GM18867 (cell line): Measurements from ENCODE around the gene TRDMT1.

Experiments used
- ATAC-seq: cut with Tn5 transposase; IDR thresholded peaks from one replicate; pipeline ENCODE4 v1.9.1; 2021; ENCODE audit warnings: mild to moderate bottlenecking, moderate library complexity; ENCODE audit not compliant: unreplicated experiment

TRDMT1 gene

DNA sequence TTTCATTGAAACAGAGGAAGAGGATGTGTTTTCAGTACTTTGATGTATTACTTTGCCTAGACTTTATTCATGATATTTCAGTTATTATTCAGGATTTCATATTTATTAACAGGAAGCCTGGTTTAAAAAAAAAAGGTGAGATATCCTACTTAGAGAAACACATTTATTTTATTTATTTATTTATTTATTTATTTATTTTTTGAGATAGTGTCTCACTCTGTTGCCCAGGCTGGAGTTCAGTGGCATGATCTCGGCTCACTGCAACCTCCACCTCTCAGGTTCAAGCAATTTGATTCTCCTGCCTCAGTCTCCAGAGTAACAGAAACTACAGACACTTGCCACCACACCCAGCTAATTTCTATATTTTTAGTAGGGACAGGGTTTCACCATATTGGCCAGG is 24.5 kb downstream of the TRDMT1 start:
- no peak for ATAC-seq

DNA sequence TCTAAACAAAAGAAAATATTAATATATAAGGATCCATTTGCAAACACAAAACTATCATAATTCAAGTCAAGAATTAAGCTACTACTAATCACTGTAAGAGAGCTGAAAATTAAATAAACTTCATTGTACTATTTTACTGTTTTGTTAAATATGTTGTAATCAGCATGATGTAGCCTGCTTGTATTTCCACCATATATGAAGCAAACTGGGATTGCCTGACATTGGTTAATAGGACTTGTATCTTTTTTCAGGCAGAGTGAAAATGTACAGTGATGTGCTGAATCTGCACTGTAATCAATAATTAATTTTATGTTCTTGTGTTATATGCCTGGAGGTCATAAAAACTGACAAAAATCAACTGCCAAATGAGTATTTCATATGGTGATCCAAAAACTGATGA is 25.4 kb downstream of the TRDMT1 start:
- ATAC-seq, result no peak

DNA sequence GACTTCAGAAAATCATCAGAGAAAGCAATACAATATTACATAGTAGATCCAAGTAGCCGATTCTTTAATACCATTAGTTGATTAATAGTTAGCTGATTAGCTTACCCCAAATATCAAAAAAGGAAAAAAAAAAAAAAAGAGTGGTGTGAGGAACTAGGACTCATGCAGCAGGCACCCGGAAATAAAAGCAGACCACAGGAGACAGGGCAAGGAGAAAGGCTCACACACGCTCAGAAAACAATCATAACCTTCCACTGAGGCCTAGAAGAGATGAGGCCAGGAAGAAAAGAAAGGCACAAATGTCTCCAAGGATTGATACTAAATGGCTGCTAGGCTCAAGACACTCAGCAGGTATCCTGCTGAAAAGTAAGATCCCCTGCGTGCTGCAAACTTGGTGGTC is 25.9 kb downstream of the TRDMT1 start:
- ATAC-seq, result no peak

DNA sequence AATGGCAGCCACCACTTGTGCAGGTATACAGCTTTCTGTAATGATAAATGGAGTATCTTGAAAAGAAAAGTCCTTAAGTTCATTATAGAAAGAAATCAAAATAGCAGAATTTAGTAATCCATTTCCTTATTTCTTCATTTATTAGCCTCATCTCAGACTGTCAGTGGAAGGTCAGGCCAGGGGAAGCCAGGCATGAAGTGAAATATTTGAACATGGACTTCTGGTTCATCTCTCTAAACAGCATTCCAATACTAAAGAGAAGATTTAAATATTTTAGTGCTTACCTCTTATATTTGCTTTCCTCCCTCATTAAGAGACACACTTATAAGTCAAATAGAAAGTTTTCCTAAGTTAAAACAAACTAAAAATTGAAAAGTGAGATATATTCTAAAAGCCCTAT is 26.8 kb downstream of the TRDMT1 start:
- no peak for ATAC-seq

DNA sequence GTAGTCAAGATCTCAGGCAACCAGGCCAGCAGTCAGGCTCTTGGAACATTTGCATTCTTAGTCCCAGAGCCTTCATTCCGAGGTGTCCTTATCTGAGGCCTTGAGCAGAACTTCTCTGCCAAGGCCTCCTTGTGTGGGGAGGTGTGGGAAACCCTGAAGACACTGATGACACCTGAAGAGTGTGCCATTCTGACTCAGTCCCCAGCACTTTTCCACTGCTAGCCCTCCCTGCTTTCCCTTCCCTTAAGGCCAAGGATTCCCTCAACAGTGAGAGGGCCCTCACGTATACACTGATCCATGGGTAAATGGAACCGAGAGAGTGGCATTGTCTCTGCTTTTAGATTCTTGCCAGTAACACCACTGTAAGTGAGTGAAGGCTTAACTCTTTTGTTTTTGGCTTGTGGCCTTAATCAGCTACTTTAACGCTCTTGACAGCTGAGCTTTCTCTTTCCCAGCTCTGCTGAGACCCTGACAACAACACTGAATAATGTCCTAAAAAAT is 30.3 kb downstream of the TRDMT1 start:
- ATAC-seq, result no peak

DNA sequence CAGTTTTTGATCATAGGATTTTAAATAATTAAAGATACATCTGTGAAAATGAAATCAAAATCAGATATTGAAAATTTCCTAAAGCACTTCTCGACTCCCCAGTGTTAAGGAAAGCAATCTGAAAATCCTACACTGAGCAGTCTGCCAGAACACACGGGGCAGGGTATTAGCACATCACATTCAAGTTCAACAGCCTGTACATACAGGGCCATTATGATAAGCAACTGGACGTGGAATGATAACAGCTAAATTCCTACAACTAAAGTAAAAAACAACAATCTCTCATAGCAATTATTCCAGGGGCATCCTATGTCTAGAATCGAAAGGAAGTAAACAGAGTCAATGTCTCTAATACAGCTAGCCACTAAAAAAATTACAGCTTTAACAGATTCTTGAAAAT is 31.7 kb downstream of the TRDMT1 start:
- no peak for ATAC-seq

DNA sequence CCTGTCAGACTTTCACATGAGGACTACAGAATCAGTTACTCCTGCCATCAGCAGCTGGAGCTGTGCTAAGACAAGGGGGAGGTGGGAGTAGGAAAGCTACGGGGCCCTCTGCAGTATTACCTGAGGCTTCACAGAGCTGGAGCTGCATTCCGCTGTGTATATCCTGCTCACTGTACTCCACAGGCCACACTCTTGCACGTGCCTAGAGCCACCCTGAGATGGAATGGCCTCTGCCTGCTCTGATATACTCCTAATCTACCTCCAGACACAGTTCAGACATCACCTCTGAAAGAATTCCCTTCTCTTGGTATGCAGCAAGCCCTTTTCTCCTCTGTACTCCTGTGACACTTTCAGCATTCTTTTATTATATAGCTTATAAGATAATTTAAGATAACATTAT is 34.8 kb downstream of the TRDMT1 start:
- ATAC-seq, result no peak

DNA sequence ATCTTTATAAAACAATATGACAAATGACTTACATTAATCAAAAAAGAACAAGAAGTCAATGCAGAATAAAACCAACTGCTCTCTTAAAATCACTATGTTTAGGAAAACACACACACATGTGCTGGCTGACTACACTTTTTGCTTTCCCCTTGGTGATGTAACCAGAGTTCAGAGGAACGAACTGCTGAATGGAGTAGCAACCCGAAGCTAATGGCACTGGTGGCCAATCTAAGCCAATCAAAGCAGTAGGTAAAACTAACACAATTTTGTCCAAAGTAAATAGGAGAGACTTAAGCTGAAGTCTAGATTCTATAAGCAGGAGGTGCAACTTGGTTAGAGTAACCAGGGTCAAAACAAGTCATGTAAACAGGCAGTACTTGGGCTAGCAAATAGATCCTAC is 38.6 kb downstream of the TRDMT1 start:
- no peak for ATAC-seq

DNA sequence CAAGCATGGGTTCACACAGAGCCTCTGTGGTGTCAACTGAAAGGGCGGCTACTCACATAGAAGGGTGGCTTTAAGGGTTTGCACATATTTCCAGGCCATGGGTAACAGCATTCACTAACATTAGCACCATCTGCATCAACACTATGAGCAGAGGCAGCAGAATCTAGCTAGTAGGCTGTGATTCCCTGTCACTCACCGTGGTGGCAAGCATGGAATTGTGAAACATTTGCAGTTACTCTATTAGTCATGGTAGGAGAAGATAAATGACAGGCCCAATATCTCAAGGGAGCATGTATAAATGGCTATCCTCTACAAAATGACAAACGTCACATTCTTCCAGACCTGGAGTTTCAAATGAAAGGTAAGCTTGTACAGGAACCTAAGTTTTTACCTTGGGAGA is 39.7 kb downstream of the TRDMT1 start:
- no peak for ATAC-seq

DNA sequence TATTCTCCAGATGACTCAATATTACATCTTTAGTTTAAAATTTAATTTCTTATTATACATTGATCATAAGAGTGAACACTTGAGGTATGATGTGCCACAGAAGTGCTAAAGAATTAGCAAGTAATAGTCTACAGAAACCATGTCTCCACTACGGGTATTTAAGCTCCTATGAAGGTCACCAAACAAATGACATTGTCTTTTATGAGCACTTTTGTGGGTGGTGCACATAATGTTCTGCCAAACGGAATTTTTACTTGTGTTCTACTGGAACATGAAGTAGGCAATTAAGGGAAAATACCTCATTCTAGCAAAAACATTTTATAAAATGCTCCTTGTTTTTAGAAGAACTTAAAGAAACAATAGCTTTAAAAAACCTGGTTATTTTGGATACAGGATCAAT is 44.4 kb downstream of the TRDMT1 start:
- ATAC-seq, result no peak

DNA sequence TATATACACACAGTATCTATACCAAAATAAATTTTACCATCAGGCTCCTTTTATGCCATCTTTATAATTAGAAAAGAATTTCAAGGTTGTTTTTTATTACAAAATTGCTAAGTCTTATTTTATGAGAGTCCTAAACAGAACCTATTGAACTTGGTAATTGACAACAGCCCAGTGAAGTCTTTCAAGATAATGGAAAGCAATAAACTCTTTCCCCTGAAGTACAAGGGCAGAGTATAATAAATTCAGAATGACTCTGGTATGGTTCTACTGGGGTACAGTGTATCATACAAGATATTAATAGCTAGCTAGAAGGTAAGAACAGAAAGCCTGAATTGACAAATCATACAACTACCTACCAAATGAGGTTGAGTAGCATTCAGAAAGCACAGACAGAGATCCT is 45.6 kb downstream of the TRDMT1 start:
- no peak for ATAC-seq

DNA sequence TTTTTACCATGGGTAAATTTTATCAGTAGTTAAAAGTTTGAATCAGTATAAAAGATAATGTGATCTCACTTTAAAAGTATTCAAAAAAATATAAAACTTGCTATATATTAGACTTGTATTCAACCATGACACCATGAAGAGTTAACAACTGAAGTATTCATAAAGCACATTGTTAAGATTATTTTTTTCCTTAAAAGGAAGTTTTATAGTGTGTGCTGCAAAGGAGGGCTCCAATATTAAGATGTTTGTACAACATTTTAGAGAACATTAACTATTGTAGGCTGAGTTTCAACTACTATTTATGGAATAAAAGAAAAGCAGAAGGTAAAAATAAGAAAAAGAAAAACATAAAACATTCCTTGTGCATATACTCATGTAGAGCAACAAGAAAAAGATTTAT is 47.4 kb downstream of the TRDMT1 start:
- no peak for ATAC-seq

DNA sequence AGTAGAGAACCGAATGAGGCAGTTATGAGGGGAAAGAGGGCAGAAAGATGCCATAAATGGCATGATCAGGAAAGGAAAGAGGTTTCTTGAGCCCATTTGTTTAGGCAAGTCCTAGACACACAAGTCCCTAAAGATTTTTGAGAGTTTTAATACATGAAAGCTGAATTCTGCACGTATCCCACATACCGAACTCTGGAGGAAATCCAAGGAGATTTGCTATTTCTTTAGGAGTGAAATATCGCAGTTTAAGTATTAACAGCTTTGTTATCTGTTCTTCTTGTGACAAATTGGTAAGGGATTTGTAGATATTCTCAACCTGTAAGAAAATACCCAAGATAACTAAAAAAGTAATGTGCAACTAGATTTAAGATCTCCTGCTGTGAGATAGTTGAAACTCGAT is 48.2 kb downstream of the TRDMT1 start:
- no peak for ATAC-seq

DNA sequence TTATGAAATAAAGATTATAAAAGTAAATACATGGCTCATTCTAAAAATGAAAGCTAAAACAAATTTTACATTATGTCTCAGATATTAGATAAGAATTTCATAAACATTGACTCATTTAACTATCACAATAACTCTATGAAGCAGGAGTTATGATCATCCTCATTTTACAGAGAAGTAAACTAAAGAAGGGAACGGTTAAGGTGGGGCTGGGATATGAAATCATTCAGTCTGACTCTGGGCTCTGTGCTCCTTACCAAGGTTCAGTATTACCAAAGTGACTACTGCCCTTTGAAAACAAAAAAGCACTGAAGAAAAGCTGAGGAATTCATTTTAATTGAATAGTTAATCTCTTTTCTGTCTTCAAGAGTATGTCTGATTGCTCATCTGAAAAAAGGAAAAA is 49.8 kb downstream of the TRDMT1 start:
- ATAC-seq, result no peak

DNA sequence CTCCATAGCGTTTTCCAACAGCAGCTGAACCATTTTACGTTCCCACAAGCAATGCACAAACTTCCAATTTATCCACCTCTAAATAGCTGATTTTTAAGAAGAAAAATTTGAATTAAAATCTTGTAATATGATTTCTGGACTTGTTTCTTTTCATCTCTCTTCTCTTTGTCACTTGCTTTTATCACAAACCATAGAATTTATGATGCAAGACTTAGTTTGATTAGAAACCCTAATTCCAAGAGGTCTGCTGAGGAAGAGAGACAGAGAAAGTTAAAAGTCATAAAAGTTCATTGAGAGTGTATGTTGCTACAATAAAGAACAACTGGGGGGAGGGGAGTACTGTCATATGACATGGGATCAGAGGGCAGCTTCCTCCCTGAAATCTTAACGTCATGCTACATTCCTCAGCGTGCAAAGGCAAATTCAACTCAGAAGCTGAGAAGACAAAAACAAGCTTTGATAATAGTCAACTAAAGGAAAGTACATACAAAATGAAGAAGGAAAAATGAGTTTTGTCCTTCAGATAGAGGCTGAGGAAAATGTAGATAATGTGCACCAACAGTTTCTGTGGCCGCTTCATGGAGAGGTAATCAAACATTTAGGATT is 53.5 kb downstream of the TRDMT1 start:
- no peak for ATAC-seq

DNA sequence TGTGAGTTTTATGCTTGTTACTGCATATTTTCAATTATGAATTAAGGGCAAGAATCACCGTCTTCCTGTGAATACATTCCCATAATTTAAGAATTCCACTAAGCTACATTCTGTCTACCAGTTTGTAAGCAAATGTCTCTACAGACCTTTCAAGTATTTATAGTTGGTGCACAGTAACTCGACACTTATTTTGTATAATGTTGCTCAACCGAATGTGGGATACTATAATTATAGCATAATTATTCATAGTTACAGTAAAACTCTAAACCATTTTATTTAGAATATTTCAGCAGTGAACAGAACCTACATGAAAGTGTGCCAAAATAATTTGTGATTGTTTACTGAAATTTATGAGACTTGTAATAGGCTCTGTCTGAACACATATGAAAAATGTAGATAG is 54.6 kb downstream of the TRDMT1 start:
- no peak for ATAC-seq

DNA sequence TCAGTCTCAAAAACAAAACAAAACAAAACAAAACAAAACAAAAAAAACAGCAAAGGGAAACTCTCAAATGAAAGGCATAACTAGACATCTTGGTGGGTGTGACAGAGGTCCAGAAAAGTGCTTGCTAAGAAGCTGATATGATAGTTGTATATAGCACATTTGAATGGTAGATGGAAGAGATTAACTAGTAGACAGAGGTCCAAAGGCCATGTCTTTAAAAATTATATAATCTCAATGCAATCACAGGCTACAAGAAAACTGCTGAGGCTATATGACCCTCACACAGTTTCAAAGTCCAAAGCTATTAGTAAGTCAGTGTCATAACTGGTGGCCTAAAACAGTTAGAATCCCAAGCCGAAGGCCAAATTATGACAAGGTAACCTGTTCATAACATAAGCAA is 56.2 kb downstream of the TRDMT1 start:
- ATAC-seq, result no peak

DNA sequence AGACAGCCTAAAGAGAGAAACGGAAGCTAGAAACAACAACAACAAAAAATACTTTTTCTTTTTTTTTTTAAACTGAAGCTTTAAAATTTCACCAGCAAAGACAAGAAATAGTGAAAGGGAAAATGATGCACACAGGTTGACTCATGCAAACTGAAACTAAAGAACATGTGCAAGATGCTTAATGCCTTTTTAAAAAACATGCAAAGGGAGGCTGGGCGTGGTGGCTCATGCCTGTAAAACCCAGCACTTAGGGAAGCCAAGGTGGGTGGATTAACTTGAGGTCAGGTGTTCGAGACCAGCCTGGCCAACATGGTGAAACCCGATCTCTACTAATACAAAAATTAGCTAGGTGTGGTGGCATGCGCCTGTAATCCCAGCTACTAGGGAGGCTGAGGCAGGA is 56.7 kb downstream of the TRDMT1 start:
- peak; percentile 87 for ATAC-seq

DNA sequence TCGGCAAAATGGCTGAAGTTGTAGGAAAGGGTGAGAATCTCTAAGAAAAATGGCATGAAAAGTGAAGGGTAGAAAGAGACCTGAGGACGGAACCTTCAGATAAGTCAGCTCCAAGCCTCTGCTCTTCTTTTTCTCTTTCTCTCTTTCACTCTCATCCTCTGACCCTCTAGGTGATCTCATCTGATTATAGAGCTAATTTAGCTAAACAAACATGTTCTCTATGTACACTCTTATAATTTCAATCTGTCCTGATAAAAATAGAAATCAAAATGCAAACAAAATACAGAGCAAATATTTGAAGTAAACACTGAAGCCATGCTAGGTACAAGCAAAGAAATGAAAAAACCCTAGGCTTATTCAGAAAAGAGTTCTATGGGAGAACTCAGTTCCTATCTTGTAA is 57.4 kb downstream of the TRDMT1 start:
- no peak for ATAC-seq

DNA sequence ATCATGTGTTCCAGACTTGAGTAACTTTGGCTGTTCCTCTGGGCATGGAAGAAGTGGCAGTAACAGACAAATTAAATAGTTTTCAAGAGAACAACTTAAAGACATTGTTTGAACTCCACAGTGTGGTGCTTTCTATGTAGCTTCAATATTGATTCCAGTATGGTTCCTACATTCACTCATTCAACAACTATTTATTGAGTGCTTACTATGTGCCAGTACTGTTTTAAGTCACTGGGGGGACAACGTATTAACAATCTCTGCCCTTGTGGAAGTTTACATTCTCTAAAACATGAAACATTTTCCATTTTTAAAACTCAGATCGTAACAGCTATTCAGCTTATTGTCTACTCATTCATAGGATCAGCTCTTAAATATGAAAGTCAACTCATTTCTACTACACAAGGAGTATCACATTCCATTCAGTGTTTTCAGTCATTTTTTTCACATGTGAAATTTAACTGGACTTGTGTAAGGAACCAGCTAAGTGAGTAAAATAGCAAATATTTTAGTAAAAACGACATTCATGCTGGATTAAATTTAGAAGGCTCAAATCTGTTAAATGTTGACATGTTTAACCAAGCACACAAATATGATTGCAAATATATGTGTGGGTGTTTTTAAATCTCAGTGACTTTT is 58.3 kb downstream of the TRDMT1 start:
- ATAC-seq, result no peak

DNA sequence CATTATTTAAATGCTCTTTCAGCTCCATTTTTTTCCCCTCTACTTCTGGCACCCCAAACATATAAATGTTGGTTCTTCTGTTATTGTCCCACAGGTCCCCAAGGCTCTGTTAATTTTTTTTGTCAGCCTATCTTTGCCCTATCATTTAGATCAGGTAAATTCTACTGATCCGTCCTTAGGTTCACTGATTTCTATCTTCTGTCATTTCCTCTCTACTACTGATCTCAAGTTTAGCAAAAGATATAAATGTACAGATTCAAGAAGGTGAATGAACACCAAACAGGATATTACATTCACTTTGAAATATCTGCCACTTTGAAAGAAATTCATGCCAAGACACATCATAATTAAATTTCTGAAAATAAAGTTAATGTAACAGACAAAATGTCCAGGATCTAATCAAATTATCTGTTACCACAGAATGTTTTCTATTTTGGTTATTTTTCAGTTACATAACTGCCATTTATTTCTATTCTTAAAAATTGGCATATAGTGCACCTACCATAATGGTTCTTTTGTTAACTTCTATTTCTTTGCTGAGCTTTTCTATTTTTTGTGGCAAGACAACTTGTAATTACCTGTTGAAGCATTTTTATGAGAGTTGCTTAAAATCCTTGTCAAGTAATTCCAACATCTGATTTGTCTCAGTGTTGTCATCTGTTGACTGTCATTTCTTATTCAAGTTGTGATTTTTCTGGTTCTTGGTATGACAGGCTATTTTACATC is 59.8 kb downstream of the TRDMT1 start:
- ATAC-seq, result no peak

DNA sequence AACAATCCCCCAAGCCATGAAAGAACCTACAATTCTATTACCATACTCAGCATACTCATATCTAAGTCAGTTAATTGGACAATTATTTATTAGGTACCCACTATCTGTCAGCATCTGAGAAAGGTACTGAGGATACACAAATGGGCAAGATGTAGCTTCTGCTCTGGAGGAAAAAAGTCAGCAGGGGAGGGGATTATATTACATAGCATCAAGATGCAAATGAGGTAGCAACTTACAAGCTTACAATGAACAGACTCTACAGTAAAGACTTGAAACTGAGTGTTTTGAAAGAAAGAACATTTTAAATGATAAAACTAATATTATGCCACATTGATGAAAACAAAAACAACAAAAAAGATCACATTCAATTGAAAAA is 61.1 kb downstream of the TRDMT1 start:
- no peak for ATAC-seq
